Stimulated activated naive CD8-positive, alpha-beta T cell treated with anti-CD3 and anti-CD28 coated beads, Interleukin-15, amount 100 ng/mL, for 72 hours (primary cell): Measurements from ENCODE around the gene UGGT2.
A peak's percentile ranks its signal among the peaks of the same experiment; 100 is the strongest.
"Not testable (repeated sequence)": the region's sequence is repeated elsewhere in the genome, so short reads cannot be mapped to it uniquely, and the experiment has no call there.

ENCODE experiments used
- ATAC-seq: fragments of 150-1000 bp; cut with Tn5 transposase; 2 replicates; pipeline ENCODE4 v1.10.0; 2021; ENCODE audit warnings: mild to moderate bottlenecking, moderate library complexity
- DNase-seq, 2 donors: peaks; one replicate each; pipeline ENCODE4 v3.0.0; 2021 to 2022
- H3K27ac Mint-ChIP-seq, 2 donors: one replicate each; pipeline ENCODE4 v1.8.0; 2022; ENCODE audit warnings: mild to moderate bottlenecking in 2 of 2, mixed read lengths in 2 of 2, moderate library complexity in 2 of 2
- H3K27me3 Mint-ChIP-seq: one replicate; pipeline ENCODE4 v1.8.0; 2022; ENCODE audit warnings: mixed read lengths
- H3K4me1 Mint-ChIP-seq: one replicate; pipeline ENCODE4 v1.8.0; 2022; ENCODE audit warnings: mild to moderate bottlenecking, mixed read lengths
- H3K4me3 Mint-ChIP-seq, 2 donors: one replicate each; pipeline ENCODE4 v1.8.0; 2022; ENCODE audit warnings: mild to moderate bottlenecking in 2 of 2, mixed read lengths in 2 of 2, moderate library complexity in 1 of 2
- H3K9me3 Mint-ChIP-seq, 2 donors: one replicate each; pipeline ENCODE4 v1.8.0; 2022; ENCODE audit warnings: mixed read lengths in 2 of 2

The UGGT2 gene

DNA sequence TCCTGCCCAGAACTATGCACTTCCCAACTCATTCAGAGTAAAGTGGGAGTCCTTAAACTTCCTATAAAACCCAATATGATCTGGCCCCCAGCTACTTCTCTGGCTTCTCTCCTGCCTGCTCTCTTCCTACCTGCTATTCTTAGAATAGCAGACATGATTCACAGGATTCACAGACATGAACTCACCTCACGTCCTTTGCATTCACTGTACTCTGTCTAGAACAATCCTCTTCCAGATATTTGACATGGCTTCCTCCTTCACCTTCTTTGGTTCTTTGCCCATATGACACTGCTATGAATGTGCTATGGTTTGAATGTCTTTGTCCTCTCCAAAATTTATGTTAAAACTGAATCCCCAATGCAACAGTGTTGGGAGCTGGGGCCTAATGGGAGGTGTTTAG lies 154.9 kb downstream of the UGGT2 start:
- Mint-ChIP-seq H3K27ac (no peak overlapping the region), H3K4me3 (no peak overlapping the region), H3K9me3 (peaks cover 5 to 7% of the 10 kb centered on the region in 2 donors), H3K27me3 (no peaks in the 10 kb centered on the region), H3K4me1 (no peaks in the 10 kb centered on the region)
- DNase-seq, result no peak
- no peak for ATAC-seq

DNA sequence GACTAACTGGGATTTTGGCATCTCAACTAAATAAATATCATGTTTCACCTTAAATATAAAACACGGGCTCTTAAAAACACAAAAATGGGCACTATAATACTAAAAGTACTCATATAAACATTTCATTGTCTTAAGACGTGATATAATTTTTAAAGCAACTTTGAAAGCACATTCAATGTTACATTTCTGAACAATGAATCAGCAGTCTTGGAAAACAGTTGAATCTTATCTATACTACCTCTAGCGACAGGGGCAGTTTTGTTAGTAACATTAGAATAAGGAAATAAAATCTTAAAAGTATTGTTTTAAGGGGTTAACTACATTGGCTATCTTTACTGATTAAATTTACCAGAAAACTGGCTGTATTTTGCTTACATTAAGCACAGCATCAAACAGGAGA lies 156.9 kb downstream of the UGGT2 start:
- no peak for DNase-seq

DNA sequence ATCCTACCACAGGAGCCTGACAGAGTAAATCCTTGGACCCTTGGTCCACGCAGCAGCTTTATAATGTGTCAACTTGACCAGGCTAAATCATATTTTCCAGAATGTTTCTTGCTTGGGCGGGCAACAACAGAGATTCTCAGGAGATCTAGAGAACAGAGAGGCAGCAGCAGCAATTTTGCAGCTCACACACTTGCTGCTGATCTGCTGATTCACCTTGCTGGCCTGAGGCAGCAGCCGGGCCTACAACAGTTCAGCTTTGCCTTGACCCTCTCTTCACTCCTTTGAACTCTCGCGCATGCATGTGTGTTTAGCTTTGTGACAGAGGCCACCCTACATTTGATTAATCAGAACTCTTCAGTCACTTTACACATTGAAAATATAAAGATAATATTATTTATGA lies 159.3 kb downstream of the UGGT2 start:
- H3K9me3 Mint-ChIP-seq, result no peaks in the 10 kb centered on the region

More for the DNA sequence above, 156.9 kb downstream of the UGGT2 start:
- no peak overlapping the region for H3K4me3 Mint-ChIP-seq
- H3K4me1 Mint-ChIP-seq, result no peaks in the 10 kb centered on the region
- no peak overlapping the region for H3K27ac Mint-ChIP-seq
- no peaks in the 10 kb centered on the region for H3K9me3 Mint-ChIP-seq
- no peaks in the 10 kb centered on the region for H3K27me3 Mint-ChIP-seq
- no peak for ATAC-seq

DNA sequence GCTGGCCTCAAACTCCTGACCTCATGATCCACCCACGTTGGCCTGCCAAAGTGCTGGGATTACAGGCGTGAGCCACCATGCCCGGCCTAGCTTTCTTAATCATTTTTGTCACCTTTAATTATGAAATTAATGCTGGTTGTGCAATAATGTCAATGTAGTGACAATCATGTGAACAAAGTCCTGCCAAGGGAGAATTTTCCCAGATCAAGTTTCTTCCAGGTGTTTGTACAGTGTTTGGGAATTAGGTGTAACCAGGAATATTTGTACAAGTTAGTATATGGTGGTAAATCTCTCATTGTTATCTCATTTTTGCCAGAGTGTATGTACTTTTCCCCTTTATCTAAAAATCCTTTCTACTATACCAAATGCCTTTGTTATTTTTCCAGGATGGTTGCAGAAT lies 171.1 kb downstream of the UGGT2 start:
- ATAC-seq (no peak), DNase-seq (no peak)
- H3K27me3 Mint-ChIP-seq, result peaks cover 21% of the 10 kb centered on the region
- H3K4me3 Mint-ChIP-seq, result no peak overlapping the region
- no peaks in the 10 kb centered on the region for H3K9me3 Mint-ChIP-seq
- H3K27ac Mint-ChIP-seq, result no peak overlapping the region
- no peaks in the 10 kb centered on the region for H3K4me1 Mint-ChIP-seq

More for the DNA sequence above, 159.3 kb downstream of the UGGT2 start:
- Mint-ChIP-seq H3K27me3 (no peaks in the 10 kb centered on the region), H3K4me1 (no peaks in the 10 kb centered on the region), H3K27ac (no peak overlapping the region), H3K4me3 (no peak overlapping the region)
- no peak for DNase-seq
- no peak for ATAC-seq

DNA sequence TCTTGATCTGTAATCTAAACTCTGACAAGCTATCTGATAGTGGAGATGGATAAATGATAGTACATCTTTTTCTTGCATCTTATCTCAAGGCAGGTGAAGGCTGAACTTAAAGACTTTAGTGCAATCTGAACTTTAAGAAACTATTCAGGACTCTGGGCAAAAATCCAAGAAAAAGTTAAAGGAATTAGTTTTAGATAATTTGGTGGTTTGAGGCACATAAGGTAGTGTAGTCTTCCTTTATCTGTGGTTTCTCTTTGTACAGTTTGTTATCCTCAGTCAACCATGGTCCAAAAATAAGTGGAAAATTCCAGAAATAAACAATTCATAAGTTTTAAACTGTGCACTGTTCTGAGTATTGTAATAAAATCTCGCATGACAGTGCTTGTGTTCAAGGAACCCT lies 172.9 kb downstream of the UGGT2 start:
- Mint-ChIP-seq H3K9me3 (no peaks in the 10 kb centered on the region), H3K4me1 (no peaks in the 10 kb centered on the region), H3K27ac (no peak overlapping the region), H3K27me3 (peaks cover 19% of the 10 kb centered on the region), H3K4me3 (no peak overlapping the region)
- no peak for ATAC-seq
- no peak for DNase-seq

DNA sequence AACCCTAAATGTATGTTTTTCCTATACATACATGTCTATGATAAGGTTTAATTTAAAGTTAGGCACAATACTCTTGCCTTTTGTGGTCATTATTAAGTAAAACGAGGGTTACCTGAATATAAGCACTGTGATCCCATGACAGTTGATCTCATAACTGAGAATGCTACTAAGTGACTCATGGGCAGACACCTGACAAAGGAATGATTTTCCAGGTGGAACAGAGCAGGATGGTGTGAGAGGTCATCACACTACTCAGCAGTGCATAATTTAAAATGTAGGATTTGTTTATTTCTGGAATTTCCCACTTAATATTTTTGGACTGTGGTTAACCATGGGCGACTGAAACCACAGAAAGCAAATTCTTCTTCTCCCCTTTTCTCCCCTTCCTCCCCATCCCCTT lies 178.9 kb downstream of the UGGT2 start:
- DNase-seq (no peak), ATAC-seq (no peak)
- H3K4me1 Mint-ChIP-seq, result no peaks in the 10 kb centered on the region
- H3K4me3 Mint-ChIP-seq, result no peak overlapping the region
- H3K9me3 Mint-ChIP-seq, result no peaks in the 10 kb centered on the region
- H3K27me3 Mint-ChIP-seq, result peaks cover 8% of the 10 kb centered on the region
- no peak overlapping the region for H3K27ac Mint-ChIP-seq

DNA sequence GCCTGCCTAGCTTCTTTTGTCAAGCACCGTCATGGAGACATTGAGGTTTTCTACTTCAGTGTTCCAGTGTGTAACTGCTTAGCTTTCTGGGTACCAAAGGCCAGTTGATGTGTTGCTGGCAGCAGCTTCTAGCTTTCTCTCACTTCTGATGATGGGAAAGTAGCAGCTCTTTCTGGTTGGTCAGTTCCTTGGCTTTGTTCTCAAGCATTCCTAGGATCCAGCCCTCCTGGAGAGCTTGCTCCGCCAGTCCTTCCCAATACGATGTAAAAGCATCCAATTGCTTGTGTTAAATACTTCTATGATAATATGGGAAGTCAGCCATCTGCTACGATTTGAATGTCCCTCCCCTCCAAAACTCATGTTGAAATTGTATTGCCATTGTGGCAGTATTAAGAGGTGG lies 182.8 kb downstream of the UGGT2 start:
- ATAC-seq (no peak), DNase-seq (no peak)
- Mint-ChIP-seq H3K4me1 (no peaks in the 10 kb centered on the region), H3K27me3 (peaks cover 8% of the 10 kb centered on the region), H3K9me3 (no peaks in the 10 kb centered on the region), H3K27ac (no peak overlapping the region), H3K4me3 (no peak overlapping the region)

DNA sequence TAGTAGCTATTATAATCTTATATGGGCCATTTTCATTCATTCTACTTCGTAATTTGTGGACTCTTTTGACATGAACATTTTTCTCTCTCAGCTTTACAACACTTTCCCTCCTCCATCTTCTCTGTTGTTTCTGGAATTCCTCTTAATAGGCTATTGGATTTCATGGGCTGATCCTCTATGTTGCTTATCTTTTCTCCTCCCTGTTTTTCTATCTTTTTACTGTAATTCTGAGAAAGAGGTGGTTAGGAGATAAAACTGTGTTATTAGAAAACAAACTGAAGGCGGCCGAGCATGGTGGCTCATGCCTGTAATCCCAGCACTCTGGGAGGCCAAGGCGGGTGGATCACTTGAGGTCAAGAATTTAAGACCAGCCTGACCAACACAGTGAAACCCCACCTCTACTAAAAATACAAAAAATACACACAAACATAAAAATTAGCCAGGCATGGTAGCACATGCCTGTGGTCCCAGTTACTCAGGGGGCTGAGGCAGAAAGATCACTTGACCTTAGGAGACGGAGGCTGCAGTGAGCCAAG lies 188.1 kb downstream of the UGGT2 start:
- Mint-ChIP-seq H3K9me3 (no peaks in the 10 kb centered on the region), H3K27ac (no peak overlapping the region), H3K4me3 (no peak overlapping the region), H3K27me3 (no peaks in the 10 kb centered on the region), H3K4me1 (no peaks in the 10 kb centered on the region)
- ATAC-seq (no peak), DNase-seq (no peak)

DNA sequence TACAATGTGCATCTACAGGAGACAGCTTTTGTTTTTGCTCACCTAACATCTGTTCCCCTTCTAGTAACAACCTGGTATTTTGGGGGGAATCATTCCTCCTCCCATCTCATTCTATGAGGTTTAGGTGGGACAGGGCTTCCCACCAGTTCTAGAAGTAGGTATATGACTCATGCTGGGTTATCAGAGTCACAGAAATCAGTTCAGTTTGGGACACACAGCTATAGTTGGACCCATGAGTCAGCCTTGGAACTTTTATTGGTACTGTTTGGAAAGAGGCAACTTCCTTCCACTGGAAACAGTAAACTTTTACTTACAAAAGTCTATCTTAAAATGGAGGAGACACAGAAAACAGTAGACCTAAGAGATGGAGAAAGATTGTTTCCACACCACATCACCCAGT lies 190.8 kb downstream of the UGGT2 start:
- H3K27me3 Mint-ChIP-seq, result no peaks in the 10 kb centered on the region
- ATAC-seq, result no peak
- no peak for DNase-seq
- no peak overlapping the region for H3K27ac Mint-ChIP-seq
- no peaks in the 10 kb centered on the region for H3K4me1 Mint-ChIP-seq
- H3K9me3 Mint-ChIP-seq, result no peaks in the 10 kb centered on the region
- H3K4me3 Mint-ChIP-seq, result no peak overlapping the region

DNA sequence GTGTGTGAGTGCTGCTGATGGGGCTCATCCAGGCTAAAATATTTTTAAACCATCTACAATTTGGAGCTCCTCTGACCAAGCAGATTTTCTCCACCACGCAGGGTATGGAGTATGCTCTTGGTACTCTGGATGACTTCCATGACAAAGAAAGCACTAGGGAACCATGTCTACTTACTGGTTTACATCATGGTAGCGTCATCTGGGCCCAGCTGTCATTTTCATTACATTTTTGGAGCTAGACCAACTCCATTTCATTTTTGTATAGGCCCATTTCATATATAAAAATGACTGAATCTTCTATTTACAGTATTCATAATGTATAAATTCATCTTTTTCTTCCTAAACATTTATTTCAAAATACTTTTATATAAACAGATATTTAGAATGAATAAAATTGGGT lies 191.9 kb downstream of the UGGT2 start:
- ATAC-seq, result no peak
- Mint-ChIP-seq H3K27me3 (no peaks in the 10 kb centered on the region), H3K27ac (no peak overlapping the region), H3K4me1 (no peaks in the 10 kb centered on the region), H3K4me3 (no peak overlapping the region), H3K9me3 (no peaks in the 10 kb centered on the region)
- no peak for DNase-seq

DNA sequence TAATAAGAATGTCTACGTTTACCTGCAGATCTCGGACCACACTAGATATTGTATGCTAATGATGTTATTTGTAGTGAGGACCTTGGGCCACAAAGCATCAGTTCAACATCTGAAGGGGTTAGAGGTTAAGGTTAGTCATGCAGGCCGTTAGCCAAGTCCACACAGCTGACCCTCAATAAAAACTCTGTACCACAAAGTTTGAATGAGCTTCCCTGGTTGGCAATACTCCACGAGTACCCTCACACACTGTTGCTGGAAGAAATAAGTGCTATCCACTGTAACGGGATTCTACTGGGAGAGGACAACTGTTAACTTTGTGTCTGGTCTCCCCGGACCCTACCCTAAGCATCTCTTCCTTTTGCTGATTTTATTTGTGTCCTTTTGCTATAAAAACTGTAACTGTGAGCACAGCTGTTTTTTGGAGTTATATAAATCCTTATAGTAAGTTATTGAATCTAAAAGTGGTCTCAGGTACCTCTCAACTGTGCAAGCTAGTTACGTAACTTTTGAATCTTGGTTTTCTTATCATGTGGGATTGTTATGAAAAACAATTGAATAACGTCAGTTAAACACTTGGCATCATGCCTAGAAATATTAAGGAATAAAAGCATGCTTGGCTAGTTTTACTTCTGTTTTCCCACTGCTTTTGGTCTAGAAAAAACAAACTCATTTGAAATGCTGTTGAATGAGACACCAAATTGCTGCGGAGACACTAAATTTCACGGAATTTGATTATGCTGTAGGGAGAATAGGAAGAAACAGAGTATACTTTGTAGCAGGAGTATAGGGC lies 194.7 kb downstream of the UGGT2 start:
- Mint-ChIP-seq H3K27ac (no peak overlapping the region), H3K4me3 (no peak overlapping the region), H3K27me3 (no peaks in the 10 kb centered on the region), H3K4me1 (no peaks in the 10 kb centered on the region), H3K9me3 (no peaks in the 10 kb centered on the region)
- no peak for DNase-seq
- no peak for ATAC-seq

DNA sequence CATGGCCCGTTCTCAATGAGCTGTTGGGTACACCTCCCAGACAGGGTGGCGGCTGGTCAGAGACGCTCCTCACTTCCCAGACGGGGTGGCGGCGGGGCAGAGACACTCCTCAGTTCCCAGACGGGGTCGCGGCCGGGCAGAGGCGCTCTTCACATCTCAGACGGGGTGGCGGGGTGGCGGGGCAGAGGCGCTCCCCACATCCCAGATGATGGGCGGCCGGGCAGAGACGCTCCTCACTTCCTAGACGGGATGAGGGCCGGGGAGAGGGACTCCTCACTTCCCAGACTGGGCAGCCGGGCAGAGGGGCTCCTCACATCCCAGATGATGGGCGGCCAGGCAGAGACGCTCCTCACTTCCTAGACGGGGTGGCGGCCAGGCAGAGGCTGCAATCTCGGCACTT lies 207.5 kb downstream of the UGGT2 start:
- H3K4me3 Mint-ChIP-seq, ATAC-seq, H3K27me3 Mint-ChIP-seq, DNase-seq, H3K27ac Mint-ChIP-seq, H3K4me1 Mint-ChIP-seq, H3K9me3 Mint-ChIP-seq: not testable (repeated sequence)

DNA sequence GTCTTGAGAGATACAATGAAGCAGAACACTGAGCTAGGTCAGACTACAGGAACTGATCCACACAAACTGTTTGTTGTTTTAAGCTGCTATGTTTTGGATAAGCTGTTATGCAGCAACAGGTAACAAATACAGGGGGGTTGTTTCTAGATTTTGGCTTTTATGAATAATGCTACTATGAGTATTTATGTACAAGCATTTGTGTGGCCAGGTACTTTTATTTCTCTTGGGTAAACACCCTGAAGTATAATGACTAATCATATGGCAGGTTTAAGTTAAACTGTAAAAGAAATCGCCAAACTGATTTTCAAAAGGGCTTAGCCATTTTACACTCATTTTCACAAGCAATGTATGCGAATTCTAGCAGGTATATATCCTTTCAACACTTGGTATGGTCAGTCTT lies 210.3 kb downstream of the UGGT2 start:
- Mint-ChIP-seq H3K27me3 (no peaks in the 10 kb centered on the region), H3K27ac (no peak overlapping the region), H3K4me1 (no peaks in the 10 kb centered on the region), H3K4me3 (no peak overlapping the region), H3K9me3 (no peaks in the 10 kb centered on the region)
- DNase-seq, result no peak
- no peak for ATAC-seq

DNA sequence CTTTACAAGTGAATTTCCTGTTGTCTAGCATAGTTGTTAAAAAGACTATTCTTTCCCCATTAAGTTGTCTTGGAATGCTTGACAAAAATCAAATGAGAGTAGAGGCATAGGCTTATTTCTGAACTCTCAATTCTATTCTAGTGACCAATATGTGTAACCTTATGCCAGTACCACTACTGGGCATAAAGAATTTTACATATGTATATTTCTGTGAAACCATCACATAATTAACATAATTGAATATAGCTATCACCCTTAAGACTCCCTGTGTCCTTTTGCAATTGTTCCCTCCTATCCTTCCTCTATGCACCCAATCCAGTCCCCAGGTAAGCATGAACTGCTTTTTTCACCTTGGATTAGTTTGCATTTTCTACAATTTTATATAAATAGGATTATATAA lies 211.3 kb downstream of the UGGT2 start:
- H3K27ac Mint-ChIP-seq, result no peak overlapping the region
- no peaks in the 10 kb centered on the region for H3K9me3 Mint-ChIP-seq
- no peaks in the 10 kb centered on the region for H3K4me1 Mint-ChIP-seq
- DNase-seq (no peak), ATAC-seq (no peak)
- H3K27me3 Mint-ChIP-seq, result no peaks in the 10 kb centered on the region
- H3K4me3 Mint-ChIP-seq, result no peak overlapping the region

DNA sequence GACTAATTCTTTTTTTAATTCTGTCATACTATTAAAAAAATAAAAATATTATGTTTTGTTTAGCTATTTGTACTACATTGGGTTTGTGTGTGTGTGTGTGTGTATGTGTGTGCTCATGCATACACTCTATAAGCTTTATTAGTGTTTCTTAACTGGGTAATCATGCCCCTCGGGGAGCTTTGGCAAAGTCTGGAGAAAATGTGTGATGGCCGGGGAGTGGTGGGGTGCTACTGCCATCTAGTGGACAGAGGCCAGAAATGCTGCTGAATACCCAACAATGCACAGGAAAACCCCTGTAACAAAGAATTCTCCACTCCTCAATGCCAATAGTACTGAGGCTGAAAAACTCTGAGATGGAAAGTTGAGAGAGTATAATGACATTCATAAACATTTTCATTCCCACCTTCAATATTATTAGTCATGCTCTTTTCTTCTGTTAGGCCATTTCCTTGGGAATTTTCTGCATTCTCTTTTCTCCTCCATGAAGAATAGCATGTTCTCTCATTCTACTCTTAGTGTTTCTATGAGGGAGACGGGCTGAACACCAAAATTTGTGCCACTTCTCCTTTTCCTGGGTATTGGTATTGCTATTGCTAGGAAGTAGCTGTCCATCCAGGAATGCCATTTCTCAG lies 219.0 kb downstream of the UGGT2 start:
- ATAC-seq, result peak; percentile 66

DNA sequence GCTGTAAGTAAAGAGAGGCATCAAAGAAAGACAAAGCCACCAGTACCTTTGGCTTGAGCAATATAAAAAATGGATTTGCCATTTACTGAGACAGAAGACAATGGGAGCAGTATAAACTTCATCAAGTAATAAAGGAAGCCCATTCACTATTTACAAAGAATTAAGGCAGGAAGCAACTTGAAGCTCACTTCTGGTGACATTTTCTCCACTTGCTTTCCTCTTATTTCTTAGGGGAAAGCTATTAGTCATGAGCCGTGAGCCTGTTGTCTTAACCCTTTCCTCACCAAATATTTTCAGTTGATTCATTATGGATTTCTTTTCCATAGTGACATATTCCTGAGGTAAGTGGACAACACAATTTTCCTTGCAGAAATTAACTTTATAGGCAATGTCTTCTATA lies 219.5 kb downstream of the UGGT2 start:
- no peak for DNase-seq
- no peak overlapping the region for H3K4me3 Mint-ChIP-seq
- H3K4me1 Mint-ChIP-seq, result no peaks in the 10 kb centered on the region
- H3K27me3 Mint-ChIP-seq, result peaks cover 17% of the 10 kb centered on the region
- no peak overlapping the region for H3K27ac Mint-ChIP-seq
- H3K9me3 Mint-ChIP-seq, result no peaks in the 10 kb centered on the region
- ATAC-seq, result no peak

More for the DNA sequence above, 219.0 kb downstream of the UGGT2 start:
- H3K4me1 Mint-ChIP-seq, result no peaks in the 10 kb centered on the region
- H3K27me3 Mint-ChIP-seq, result peaks cover 11% of the 10 kb centered on the region
- no peaks in the 10 kb centered on the region for H3K9me3 Mint-ChIP-seq
- DNase-seq, result peak; percentile 51 to 64
- H3K27ac Mint-ChIP-seq, result no peak overlapping the region
- no peak overlapping the region for H3K4me3 Mint-ChIP-seq
